Superior temporal gyrus (tissue), 1 donor: ENCODE measurements around the gene XYLT2.
"Not testable (repeated sequence)": the region's sequence is repeated elsewhere in the genome, so short reads cannot be mapped to it uniquely, and the experiment has no call there.

Experiments used
- DNase-seq: peaks from one replicate; pipeline ENCODE4 v3.0.0-alpha.2; 2016; ENCODE audit errors: extremely low spot score

Gene XYLT2

DNA sequence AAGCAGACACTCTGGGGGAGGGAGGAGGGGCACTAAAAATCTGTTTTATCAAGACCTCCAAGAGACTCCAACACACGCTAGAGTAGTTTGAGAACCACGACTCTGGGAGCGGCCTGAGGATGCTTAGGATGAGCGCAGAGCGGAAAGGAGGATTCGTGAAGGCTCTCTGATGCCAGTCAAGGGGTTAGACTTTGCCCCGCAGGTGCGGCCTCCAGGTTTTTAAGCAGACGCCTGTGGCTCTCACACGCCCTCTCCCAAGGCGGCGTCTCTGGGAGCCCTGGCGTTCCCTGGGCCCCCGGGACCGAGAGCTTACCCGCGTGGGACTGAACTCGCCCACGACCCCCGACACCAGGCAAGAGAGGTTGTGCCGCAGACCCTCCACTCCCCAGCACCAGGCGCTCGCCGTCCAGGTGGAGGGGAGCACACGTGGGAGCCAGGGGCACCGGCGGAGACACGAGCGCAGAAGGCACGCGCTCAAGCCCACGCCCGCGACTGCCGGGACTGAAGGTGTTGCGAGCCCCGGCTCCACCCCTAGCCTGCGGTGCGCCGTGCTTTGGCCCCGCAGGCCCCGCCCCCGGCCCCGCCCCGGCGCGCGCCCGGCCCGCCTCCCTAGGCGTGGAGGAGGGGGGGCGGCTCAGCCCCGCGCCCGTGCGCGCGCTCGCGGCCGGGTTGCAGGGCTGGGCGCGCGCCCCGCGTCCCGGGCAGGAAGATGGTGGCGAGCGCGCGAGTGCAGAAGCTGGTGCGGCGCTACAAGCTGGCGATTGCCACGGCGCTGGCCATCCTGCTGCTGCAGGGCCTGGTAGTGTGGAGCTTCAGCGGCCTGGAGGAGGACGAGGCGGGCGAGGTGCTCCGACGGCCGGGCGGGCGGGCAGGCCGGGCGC lies at the start of gene XYLT2:
TSS of gene XYLT2 (plus strand) at position 695 of the 881 bp plus-strand sequence. CDS start at position 710, 15 bp downstream.
- peak; percentile 78 for DNase-seq

DNA sequence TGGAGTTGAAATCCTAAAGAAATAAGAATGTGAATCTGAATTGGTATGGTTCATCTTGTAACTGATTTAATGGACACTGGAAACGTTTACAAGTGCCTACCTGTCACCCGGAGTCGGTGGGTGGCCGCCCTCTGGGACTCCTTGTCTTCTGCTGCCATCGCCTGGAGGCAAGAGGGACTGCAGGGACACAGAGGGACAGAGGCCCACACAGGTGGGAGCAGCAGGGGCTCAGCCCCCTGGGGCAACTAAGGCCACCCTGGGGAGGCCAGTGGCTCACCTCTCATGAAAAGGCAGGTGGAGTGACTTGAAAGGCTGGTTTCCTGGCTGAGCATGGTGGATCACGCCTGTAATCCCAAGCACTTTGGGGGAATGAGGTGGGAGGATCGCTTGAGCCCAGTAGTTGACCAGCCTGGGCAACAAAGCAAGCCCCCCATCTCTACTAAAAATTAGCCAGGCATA lies 48.5 kb upstream of the XYLT2 start:
- peak; percentile 56 for DNase-seq

GRCh38 chr17:50298018-50298417 lies 47.9 kb upstream of the XYLT2 start:
- no peak for DNase-seq

DNA sequence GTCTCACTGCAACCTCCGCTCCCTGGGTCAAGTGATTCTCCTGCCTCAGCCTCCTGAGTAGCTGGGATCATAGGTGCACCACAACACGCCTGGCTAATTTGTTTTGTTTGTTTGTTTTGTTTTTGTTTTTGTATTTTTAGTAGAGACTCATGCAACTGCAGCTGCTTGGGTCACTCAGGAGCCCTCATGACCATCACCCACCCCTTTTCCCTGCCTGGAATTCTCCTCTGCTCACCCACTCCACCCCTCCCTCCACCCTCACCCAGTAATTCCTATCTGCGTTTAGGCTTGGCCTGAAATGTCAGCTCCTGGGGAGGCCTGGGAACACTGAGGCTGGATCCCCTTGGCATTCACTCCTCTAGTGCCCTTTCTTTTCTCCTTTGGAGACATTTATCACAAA lies 46.1 kb upstream of the XYLT2 start:
- DNase-seq: no peak

DNA sequence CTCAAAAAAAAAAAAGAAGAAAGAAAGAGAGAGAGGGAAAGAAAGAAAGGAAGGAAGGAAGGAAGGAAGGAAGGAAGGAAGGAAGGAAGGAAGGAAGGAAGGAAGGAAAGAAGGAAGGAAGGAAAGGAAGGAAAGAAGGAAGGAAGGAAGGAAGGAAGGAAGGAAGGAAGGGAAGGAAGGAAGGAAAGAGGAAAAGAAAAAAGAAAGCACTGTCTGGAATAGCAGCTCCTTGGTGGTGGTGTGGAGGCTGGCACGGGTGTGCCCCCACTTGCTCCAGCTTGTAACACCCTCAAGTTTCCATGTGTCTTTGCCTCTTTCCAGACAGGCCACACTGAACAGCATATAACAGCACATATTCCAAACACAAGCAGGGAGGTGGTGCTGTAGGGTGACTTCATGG lies 45.1 kb upstream of the XYLT2 start:
- DNase-seq: not testable (repeated sequence)

GRCh38 chr17:50301891-50302584 lies 43.9 kb upstream of the XYLT2 start:
- DNase-seq: no peak

DNA sequence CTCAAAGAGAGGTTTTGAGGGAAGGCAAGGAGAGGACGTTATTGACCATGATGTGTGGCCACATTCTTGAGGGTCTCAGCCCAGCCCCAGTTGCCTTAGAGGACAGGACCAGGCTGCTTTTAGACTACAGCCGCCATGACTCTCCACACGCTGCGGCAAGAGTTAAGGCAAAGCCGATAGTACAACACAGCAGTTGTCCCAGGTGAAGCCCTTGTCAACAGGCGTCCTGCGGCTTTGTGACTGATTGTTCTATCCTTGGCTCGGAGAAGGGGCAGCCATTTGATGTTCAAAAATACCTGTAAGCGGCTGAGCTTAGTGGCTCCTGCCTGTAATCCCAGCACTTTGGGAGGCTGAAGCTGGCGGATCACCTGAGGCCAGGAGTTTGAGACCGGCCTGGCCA lies 42.9 kb upstream of the XYLT2 start:
- DNase-seq: no peak

GRCh38 chr17:50303596-50303995 lies 42.3 kb upstream of the XYLT2 start:
- no peak for DNase-seq

DNA sequence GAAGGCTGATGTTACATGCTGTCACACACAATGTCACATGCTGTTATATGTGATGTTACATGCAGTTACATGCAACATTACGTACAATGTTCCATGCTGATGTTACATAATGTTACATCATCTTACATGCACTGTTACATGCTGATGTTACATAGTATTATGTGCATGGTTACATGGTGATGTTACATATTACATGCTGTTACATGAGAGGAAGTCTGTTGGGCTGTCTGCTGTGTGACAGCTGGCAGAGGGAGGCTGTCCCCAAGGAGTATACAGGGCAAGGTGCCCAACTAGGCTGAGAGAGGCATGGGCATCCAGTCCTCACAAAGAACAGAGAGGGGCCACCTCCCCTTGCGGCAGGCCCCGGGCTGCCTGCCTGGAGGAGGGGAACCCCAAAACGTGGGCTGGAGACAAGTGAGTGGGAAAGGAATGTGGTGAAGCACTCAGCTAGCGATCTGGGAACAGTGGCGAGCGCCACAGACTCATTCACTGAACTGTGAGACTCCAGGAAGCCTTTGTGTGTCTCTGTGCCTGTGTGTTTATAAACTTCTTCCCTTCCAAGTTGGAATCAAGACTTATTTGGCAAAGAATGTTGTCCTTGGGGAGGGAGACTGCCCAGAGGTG lies 41.0 kb upstream of the XYLT2 start:
- no peak for DNase-seq

DNA sequence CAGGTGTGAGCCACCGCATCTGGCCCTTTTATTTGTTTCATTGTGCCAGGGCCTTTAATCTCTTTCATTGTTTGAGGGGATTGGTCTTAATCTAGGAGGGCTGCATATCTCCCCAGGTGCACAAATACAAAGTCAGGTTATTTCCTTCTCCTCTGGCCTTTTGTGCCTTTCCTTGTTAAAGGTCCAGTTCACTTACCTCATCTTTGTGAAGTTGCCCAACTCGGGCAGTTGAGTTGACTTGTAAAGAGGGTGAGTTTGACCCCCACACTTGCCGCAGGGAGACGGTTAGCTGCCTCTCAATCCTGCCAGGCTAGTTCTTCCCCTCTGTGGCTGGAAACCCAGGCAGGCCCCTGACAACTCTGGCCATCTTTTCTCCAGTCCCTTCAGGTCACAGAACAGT lies 38.3 kb upstream of the XYLT2 start:
- no peak for DNase-seq

- no peak for DNase-seq
Measured at GRCh38 chr17:50308666-50309065, 37.3 kb upstream of the XYLT2 start.

- DNase-seq: no peak
Measured at GRCh38 chr17:50310455-50311111, 35.3 kb upstream of the XYLT2 start.

DNA sequence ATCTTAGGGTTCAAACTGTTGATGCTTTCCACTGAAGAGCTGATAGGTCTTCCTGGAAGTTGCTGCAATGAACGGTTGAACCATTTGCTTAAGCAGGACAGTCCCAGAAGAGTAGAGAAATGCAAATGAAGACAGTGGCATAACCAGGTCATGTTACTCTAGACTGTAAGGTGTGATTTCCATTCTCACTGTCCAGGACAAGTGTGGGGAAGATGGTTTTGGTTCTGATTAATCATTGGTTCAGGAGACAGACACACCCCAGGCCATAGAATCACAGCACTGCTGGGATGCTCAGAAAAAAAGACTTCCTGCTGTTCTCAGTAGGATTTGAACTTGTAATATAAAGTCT lies 34.8 kb upstream of the XYLT2 start:
- DNase-seq: no peak

DNA sequence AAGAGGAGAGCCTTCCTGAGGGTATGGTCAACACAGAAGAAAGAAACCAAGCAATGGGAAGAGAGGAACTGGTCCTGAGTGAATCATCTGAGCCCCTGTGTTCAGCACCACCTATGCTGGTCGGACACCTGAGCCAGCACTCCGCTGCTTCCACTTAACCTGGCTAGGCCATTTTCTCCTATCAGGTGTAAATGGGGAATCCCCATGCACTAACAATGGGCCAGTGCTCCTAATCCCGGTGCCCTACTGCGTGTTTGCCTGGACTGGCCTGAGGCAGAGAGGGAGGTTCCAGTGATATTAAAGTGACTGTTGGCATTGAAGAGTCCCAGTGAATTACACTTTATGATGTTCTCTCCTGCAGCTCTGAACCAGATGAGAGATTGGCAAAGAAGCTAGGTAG lies 34.4 kb upstream of the XYLT2 start:
- DNase-seq: no peak

DNA sequence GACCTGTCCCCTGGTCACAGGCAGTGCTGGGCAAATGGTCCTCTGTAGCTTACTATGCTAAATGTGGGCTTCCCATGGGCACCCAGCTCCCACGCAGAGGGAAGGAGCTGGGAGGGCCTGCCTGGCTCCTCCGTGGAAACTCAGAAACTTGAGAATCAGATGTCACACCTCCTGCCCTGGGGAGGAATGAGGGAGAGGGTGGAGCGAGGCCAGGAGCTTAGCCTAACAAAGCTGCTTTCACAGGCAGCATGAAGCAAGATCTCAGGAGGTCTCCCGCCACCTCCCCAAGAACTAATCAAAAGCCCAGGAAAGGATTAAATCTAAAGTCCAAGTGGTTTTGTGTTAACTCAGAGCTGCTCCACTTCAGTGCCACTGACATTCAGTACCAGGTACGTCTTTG lies 33.6 kb upstream of the XYLT2 start:
- no peak for DNase-seq

GRCh38 chr17:50314456-50315011 lies 31.4 kb upstream of the XYLT2 start:
- DNase-seq: no peak

DNA sequence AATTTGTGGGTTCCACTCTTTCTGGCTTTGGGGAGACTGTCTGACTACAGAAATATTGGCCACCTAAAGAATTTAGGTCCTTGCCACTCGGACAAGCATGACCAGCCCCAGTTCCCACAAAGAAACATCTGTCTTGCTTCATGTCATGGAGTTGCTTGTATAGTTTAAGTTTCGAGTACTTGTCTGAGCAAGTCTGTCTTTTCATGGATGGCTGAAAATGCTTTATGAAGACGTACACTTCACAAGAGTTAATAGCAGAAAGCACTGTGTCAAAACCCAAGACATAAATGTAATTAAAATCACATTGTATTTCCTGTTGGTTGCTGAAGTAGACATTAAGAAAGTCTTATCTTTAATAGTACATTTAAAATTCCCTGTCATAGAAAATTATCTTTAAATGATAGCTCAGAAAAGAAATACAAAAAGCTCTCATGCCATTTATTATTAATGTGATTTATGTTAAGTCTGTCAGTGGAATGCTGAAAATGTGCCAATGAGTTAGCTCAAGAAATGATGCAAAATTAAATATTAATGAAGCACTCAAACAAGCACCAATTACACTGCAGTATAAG lies 29.8 kb upstream of the XYLT2 start:
- no peak for DNase-seq

- not testable (repeated sequence) for DNase-seq
Measured at GRCh38 chr17:50316660-50317059, 29.3 kb upstream of the XYLT2 start.

DNA sequence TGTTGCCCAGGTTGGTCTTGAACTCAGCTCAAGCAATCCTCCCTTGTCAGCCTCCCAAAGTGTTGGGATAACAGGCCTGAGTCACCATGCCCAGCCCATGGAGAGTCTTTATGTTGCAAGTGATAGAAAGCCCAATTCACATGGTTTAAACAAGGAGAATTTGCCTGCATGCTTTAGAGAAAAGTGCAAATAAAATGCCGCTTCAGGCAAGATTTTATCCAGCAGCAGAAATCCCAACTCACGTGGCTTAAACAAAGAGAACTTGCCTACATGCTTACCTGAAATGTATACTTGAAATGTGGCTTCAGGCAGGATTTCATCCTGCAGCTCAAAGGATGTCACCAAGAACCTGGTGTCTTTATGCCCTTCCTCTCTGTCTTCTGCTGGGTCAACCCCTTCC lies 28.8 kb upstream of the XYLT2 start:
- DNase-seq: no peak

DNA sequence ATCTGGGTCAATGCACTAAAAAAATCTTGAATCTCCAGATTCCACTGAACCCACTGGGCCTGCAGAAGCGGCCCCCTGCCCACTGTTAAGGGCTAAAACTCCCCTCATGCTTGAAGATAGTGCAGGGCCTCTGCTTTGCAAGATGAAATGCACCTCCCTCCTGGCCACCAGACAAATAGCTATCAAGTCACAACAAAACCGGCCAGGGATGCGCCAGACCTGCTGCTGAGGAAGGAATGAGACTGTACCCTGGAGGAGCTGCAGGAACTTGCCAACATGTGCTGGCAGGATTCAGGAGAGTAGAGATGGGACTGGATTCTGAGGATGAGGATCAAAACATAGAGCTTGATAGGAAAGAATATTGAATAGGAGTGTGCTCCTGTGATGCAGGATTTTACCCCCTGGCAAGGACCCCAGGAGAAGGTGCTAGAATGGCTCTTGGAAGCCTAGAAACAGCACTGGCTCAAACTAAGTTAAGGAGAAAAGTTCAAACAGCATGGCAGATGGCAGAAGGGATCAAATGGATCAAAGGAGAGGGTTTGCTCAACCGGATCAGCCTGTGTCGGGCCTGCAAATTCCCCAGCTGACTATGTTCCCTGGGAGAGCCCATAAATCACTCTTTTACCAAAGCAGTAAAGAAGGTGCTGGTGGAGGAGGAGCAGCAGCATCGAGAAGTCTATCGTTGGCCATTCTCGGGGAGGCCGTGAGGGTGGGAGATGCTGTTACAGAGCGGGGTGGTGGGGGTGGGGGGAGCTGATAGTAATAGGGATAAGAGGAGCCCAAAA lies 27.2 kb upstream of the XYLT2 start:
- no peak for DNase-seq
